GM12878 (cell line): ENCODE measurements around the gene PHC2.

Experiments
- E2F8 ChIP-seq: fragments of 450-650 bp; IDR thresholded peaks from 2 replicates; pipeline ENCODE4 v1.6.1; 2018; ENCODE audit warnings: mild to moderate bottlenecking, low read depth, moderate library complexity; ENCODE audit not compliant: partially characterized antibody
- EP300 ChIP-seq, 2 experiments: fragments of 150-350 bp in 1 of 2; IDR thresholded peaks; 2 replicates each; pipeline ENCODE4 v1.6.1; 2011 to 2012; ENCODE audit warnings: low read depth in 2 of 2, low read length in 2 of 2, borderline replicate concordance in 1 of 2, improper control_type of control experiment in 1 of 2, inconsistent platforms in 1 of 2; ENCODE audit not compliant: control insufficient read depth in 1 of 2
- MAX ChIP-seq: IDR thresholded peaks from 2 replicates; pipeline ENCODE4 v1.6.1; 2012; ENCODE audit warnings: low read depth, low read length, improper control_type of control experiment
- ZBTB4 ChIP-seq: fragments of 450-650 bp; formaldehyde crosslinking; IDR thresholded peaks from 2 replicates; pipeline ENCODE4 v1.4.0; 2022; ENCODE audit warnings: mild to moderate bottlenecking, moderate library complexity

GRCh38 chr1:33294071-33295010 is 136.6 kb downstream of the PHC2 start:
- TF ChIP-seq E2F8 (no peak), EP300 (IDR thresholded peaks at IDR 0.05; ENCODE audit: borderline replicate concordance in 1 of 2, control insufficient read depth in 1 of 2, low read depth in 2 of 2, low read length in 2 of 2) (no peak), MAX (no peak), ZBTB4 (CRISPR knock-in tag) (no peak)
